NCI-H524 (cell line): ENCODE data around the gene NXPH2.
"Not testable (repeated sequence)": the region's sequence is repeated elsewhere in the genome, so short reads cannot be mapped to it uniquely, and the experiment has no call there.

ENCODE experiments used
- DNase-seq, 2 experiments: peaks; one replicate each; lab custom pipeline; 2025; lab: John Stamatoyannopoulos, UW

Gene NXPH2

GRCh38 chr2:138757384-138757783 is 22.8 kb downstream of the NXPH2 start:
- DNase-seq: no peak

GRCh38 chr2:138752197-138752956 is 27.8 kb downstream of the NXPH2 start:
- DNase-seq: no peak

- peak; percentile 22 to 77 for DNase-seq
Measured at GRCh38 chr2:138744713-138745112, 35.5 kb downstream of the NXPH2 start.

- no peak for DNase-seq
Measured at GRCh38 chr2:138742441-138743057, 37.6 kb downstream of the NXPH2 start.

GRCh38 chr2:138741851-138742250 is 38.3 kb downstream of the NXPH2 start:
- DNase-seq: no peak

GRCh38 chr2:138737009-138737554 is 43.1 kb downstream of the NXPH2 start:
- DNase-seq: not testable (repeated sequence)

GRCh38 chr2:138732651-138733050 is 47.5 kb downstream of the NXPH2 start:
- no peak for DNase-seq

- DNase-seq: no peak
Measured at GRCh38 chr2:138730497-138731030, 49.6 kb downstream of the NXPH2 start.

- DNase-seq: no peak
Measured at GRCh38 chr2:138727956-138728355, 52.2 kb downstream of the NXPH2 start.

- no peak for DNase-seq
Measured at GRCh38 chr2:138726681-138727080, 53.5 kb downstream of the NXPH2 start.

- DNase-seq: no peak
Measured at GRCh38 chr2:138724729-138725459, 55.3 kb downstream of the NXPH2 start.

GRCh38 chr2:138724327-138724726 is 55.9 kb downstream of the NXPH2 start:
- no peak for DNase-seq

GRCh38 chr2:138723196-138723987 is 56.8 kb downstream of the NXPH2 start:
- no peak for DNase-seq

GRCh38 chr2:138722316-138722715 is 57.9 kb downstream of the NXPH2 start:
- no peak for DNase-seq

GRCh38 chr2:138720035-138720838 is 60.0 kb downstream of the NXPH2 start:
- no peak for DNase-seq

- no peak for DNase-seq
Measured at GRCh38 chr2:138718405-138718804, 61.8 kb downstream of the NXPH2 start.

- peak in 1 of 2 experiments; percentile 11 for DNase-seq
Measured at GRCh38 chr2:138716183-138716582, 64.0 kb downstream of the NXPH2 start.

- no peak for DNase-seq
Measured at GRCh38 chr2:138713504-138713903, 66.7 kb downstream of the NXPH2 start.

GRCh38 chr2:138713069-138713496 is 67.1 kb downstream of the NXPH2 start:
- DNase-seq: no peak

GRCh38 chr2:138712212-138712979 is 67.8 kb downstream of the NXPH2 start:
- no peak for DNase-seq
